ENCODE results near the gene CAMKK2.

Gene CAMKK2

DNA sequence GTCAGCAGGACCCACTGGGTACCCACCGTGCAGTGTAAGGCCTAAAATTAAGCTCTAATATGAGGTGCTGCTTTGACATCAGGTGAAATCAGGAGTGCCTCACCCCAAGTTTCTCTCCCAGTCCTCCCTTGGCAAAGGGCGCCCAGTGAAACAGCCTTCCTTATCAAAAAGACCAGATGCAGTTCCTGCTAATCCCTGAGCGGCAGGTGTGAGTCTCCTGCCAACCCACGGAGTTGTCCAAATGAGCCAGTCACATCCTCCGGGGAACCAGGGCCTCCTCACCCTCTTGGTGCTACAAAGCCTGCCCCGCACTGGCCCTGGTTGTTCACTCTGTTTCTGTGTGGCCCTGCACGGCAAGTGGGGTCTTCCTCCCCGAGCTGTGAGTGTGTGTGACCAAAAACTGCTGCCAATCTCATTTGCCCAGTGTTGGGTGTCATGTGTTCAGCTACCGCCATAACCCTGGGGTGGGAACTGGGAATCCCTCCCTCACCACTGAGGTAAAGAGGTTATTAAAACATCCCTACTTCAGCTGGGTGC, 106.8 kb downstream of the CAMKK2 start:
- DNase-seq = no peak

DNA sequence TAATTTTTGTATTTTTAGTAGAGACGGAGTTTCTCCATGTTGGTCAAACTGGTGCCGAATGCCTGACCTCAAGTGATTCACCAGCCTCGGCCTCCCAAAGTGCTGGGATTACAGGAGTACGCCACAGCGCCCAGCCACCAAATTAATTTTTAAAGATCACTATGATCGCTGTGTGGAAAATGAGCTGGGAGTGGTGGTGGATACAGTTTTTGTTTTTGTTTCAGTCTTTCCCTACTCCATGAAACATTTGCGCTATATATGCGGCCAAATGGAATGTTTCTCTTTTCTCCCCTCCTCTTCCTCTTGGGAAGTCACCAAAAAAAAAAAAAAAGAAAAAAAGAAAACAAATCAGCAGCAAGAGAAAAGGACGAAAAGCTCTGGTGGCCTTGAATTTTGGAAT, 107.4 kb downstream of the CAMKK2 start:
- no peak for DNase-seq

GRCh38 chr12:121188227-121188626, 108.3 kb downstream of the CAMKK2 start:
- DNase-seq = no peak

Measured in islet precursor cell (in vitro differentiated cells).